Heart left ventricle (tissue), 13 donors: Measurements from ENCODE around the gene TRIP6.

Experiments
- CTCF ChIP-seq, 12 donors: fragments of 200-600 bp; sonication (generic) in 4 of 12; IDR thresholded peaks; one replicate each; pipeline versions ENCODE4 v1.5.0 to v1.8.0; 2018 to 2022; ENCODE audit warnings: antibody characterized with exemption in 12 of 12, mild to moderate bottlenecking in 5 of 12
- POLR2A ChIP-seq, 2 donors: fragments of 450-650 bp; IDR thresholded peaks; one replicate each; pipeline ENCODE4 v1.6.1; 2017; ENCODE audit warnings: antibody characterized with exemption in 2 of 2, mild to moderate bottlenecking in 2 of 2, moderate library complexity in 2 of 2
- donor health status: ischemic (EF 13 %, LVEDD 7.1; RV severe dilation, severe dysfunction).
- donor health status: DM: no; HTN: yes; CAD: no.
- donor health status: DM: no; HTN: no; CAD: no.
- donor health status: ischemic (EF 25% LVEDD 6.9; RV normal size, moderate dysfunction).
- donor health status: ischemic (EF 25% LVEDD 5.7; RV mildly dilated, moderate dysfunction).
- donor health status: ischemic (EF 35%, LVEDD 5.7; RV mildly dilated, moderate dysfunction).
- donor health status: nonischemic (EF 11% LVEDD 7.7; RV severe dilation, severe dysfunction).
- donor health status: DM: yes; HTN: yes; CAD: no.
- donor health status: PGD.
- donor health status: ischemic (EF 29% LVEDD 5.4; RV normal size, mild dysfunction).
- donor health status: nonischemic (EF 23%, LVEDD 6.1; RV moderate dilation, normal function).

GRCh38 chr7:100854146-100854895 lies 12.9 kb upstream of the TRIP6 start:
- no peak for TF ChIP-seq CTCF (IDR thresholded peaks at IDR 0.05)
- no peak for TF ChIP-seq POLR2A (IDR thresholded peaks at IDR 0.05)
